Stimulated activated CD8-positive, alpha-beta memory T cell treated with anti-CD3 and anti-CD28 coated beads, Interleukin-15, amount 100 ng/mL, for 24 hours (primary cell): ENCODE data around the gene SYNGR3.

ENCODE experiments used
- DNase-seq: peaks from one replicate; pipeline ENCODE4 v3.0.0-alpha.2; 2020; ENCODE audit warnings: low read depth

The SYNGR3 gene

DNA sequence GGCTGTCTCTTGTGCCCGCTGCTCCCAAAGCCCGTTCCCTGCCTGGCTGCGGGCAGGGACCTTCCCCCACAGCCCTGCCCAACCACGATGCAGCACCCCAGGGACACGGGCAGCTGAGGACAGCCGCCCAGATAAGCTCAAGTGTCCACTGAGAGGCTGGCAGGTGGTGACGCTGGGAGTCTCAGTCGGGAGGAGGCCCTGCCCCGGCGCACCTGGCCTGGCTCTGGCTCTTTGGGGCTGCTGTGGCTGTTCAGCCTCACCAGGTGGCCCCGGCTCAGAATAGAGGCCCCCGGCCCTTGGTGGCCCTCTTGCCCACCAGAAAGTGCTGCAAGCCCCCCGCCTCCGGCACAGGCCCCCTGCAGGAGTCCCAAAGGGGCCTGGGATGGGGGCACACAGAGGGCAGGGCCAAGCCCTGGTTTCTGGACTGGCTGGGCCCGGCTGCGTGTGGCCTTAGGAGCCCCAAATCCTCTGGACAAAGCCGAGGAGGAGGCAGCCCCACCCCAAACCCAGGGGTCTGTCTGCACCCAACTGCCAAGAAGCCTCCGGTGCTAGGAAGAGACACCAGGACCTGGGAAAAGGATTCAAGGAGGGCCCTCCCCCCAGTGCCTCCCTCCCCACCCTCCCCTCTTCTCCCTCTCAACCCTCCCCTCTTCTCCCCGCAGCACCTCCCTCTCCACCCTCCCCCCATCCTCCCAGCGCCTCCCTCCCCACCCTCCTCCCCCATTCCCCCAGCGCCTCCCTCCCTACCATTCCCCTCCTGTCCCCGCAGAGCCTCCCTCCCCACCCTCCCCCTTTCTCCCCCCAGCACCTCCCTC is 52.6 kb downstream of the SYNGR3 start:
- DNase-seq: no peak

DNA sequence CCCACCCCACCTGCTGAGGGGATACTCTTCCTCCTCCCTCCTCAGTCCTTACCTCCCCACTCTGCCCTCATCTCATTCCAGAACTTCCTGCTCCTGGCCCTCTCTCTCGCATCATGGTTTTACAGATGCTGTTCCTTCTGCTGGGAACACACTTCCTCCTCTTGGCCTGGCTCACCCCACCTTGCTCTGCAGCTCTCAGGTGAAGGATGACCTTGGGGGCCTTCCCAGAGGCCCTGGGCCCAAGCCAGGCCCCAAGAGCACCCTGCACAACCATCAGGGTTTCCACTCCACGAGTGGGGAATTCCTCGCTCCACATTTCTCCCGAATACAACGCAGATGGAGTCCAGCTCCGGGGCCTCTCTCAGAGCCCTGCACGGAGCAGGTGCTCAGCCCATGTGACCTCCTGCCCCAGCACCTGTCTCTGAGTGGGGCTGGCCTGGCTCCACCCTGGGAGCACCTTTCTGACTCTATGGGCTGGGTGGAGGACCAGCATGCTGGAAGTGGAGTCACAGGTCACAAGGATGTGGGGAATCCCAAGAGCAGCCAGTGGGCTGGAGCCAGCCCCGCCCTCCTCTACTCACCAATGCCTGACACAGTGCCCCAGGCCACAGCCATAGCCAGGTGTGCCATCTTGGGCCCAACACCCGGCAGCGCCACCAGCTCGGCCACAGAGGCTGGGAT is 53.4 kb downstream of the SYNGR3 start:
- no peak for DNase-seq
